Activated CD4-positive, alpha-beta T cell treated with anti-CD3 and anti-CD28 coated beads, Interleukin-10, Interleukin-2, amounts not matched to agents 100 ng/mL and 50 ng/mL, durations not matched to agents 16 hours and 8 hours (primary cell): ENCODE data around the gene FLOT2.
A peak's percentile ranks its signal among the peaks of the same experiment; 100 is the strongest.
"Not testable (repeated sequence)": the region's sequence is repeated elsewhere in the genome, so short reads cannot be mapped to it uniquely, and the experiment has no call there.

Experiments used
- DNase-seq: peaks from one replicate; pipeline ENCODE4 v3.0.0-alpha.2; 2020

The FLOT2 gene

DNA sequence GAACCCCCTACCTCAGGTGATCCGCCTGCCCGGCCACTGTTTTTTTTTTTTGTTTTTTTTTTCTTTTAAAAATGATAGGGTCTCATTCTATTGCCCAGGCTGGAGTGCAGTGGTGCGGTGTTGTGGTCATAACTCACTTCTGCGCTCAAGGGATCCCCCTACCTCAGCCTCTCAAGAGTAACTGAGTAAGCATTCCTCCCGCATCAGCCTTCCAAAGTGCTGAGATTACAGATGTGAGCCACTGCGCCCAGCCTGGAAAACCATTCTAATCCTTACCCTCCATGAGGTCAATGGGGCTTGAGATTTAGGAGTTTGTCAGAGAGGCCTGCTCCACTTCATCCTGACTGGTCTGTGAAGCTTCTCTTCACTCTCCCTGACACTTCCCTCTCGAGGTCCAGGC, 30.3 kb downstream of the FLOT2 start:
- DNase-seq, result no peak

DNA sequence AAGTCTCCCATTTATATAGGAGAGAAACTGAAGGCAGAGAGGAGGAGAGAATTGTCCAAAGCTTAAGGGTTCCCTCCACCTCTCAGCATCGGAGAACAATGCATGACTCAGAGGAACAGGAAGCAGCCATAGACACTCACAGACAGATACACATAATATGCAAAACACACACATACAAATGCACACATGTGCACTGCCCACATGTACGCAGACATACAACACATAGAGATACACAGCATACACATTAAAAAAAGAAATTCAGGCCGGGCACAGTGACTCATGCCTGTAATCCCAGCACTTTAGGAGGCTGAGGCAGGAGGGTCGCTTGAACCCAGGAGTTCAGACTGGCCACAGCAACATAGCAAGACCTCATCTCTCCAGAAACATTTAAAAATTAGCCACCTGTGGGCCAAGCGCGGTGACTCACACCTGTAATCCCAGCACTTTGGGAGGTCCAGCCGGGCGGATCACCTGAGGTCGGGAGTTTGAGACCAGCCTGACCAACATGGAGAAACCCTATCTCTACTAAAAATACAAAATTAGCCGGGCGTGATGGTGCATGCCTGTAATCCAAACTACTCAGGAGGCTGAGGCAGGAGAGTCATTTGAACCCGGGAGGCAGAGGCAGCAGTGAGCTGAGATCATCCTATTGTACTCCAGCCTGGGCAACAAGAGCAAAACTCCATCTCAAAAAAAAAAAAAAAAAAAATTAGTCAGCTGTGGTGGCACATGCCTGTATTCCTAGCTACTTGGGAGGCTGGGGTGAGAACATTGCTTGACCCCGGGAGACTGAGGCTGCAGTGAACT, 31.4 kb downstream of the FLOT2 start:
- DNase-seq, result peak; percentile 13

DNA sequence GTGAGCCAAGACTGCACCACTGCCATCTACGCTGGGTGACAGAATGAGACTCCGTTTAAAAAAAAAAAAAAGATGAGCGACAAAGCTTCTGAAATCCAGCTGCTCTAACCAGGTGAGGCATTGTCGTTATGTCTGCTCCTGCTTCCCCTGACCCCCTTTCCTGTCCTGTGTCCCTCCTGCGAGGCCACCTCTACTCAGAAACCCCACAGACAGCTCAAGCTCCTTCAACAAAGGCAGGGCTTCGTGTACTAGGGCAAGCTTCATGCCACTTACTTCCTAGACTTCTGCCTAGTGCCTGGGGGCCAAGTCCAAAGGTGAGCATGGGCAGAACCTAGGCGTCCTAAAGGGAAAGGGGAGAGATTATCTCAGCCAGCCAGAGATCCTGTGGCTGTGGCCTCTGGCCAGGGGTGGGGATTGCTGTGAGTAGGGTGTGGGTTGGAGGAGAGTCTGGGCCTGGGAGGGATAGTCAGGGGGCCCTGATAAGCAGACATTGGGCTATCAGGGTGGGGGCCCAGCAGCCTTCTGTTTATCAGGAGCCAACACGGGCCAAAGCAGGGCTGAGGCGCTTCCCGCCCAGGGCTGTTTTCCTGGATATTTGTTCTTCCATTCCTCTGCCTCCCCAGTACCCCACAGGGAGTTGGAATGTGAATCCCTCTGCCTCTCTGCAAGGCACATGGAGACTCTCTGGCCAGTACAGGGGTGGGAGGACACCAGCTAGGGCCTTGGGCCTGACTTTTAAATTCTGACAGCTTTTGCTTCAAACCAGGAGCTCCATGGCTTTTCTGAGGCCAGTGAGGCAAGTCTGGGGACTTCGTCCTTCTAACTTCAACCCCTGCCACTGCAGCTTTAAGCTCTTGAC, 32.3 kb downstream of the FLOT2 start:
- no peak for DNase-seq

DNA sequence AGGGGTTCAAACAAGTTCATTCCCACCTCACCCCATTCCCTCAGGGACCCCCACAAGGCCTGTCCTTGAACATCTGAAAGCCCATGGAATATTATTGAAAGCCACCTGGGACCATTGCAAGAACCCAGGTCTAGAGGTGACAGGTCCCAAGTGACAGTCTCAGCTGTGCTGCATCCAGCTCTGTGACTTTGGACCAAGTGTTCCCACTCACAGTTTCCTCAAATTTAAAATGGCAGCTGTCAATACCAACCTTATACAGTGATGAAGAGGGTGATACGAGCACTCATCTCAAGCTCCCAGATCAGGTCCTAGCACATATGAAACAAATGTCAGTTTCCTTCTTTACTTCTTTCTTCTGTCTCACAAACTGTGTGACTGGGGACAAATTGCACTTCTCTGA, 33.6 kb downstream of the FLOT2 start:
- DNase-seq, result no peak

DNA sequence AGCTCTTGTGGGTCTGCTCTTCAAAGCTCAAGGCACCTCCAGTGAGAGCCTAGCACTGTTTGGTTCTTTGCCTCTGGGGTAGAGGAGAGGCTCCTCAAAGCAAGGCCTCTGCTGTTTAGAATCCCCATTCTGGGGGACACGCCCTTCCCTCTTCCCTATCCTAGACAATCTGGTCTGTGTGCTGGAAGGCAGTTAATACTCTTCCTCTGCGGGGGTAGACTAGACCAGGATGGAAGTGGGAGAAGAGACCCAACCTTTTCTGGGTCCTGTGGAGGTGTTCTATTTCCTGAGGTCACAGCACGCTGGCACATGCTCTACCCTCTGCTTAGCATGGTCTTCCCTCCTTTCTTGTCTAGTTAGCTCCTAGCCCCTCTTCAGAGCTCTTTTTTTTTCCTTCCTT, 35.0 kb downstream of the FLOT2 start:
- DNase-seq, result no peak

DNA sequence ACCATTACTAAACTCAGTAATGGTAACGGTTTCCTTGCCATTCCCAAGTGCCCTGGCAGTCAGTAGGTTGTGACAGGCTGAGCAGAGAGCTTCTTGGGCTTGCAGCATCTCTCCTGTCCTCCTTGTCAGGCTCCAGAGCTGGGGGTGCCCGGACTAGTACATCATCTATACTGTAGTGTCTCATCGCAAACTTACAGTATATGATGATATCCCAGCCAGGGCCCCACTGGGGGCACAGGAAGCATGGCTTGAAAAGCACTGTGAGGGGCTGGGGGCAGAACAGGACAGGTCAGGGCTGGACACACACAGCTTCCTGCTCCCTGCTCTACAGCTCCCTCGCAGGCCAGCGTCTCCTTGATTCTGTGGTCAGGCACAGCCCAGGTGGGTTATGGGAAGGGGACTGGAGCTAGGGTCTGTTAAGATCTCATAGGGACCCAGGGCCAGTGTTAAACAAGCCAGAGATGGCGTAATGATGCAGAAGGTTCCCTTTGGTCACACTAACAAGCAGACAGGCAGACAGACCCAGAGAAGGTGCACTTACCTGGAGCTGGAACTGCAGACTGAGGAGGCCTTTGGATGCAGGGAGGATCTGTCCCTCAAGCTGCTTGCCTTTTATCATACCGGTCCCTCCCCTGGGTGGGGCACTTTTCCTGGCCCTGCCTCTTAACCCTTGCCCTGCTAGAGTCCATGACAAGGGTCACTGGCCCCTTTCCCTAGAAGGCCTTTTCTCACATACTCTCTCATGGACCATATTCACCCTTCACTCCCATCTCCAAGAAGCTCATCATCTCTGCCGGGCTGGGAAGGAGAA, 35.9 kb downstream of the FLOT2 start:
- DNase-seq, result no peak

DNA sequence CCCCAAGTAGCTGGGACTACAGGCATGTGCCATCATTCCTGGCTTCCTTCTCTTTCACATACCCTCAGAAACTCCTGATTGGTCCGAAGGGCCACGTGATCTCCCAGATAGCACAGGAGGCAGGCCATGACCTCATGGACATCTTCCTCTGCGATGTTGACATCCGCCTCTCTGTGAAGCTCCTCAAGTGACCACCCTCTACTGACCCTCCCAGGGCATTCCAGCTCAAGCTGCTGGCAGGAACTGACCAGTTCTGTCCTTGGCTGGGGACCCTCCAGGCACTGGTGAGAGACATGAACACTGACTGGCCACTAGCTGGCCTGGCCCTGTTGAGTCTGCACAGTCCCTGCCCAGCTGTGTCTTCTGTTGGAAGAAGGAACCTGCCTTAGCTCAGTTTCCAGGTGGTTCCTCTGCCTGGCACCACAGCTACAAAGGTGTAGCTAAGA, 37.1 kb downstream of the FLOT2 start:
- DNase-seq, result no peak

DNA sequence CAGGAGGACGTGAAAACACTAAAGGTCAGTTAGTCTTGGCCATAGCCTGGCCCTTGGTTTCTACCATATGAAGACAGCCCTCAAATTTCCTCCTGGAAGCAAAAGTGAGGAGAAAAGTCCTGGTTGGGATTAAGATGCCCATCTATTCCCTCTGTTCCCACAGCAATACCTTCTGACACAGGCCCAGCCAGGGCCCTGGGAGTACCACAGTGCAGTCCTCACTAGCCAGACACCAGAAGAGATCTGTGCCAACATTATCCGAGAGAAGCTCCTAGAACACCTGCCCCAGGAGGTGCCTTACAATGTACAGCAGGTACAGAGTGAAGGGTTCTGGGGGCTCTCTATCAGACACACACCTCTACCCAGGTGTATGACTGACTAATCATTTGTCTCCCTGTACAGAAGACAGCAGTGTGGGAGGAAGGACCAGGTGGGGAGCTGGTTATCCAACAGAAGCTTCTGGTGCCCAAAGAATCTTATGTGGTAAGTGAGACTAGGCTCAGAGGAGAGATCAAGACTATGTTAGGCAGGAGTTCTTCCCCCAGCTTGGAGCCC, 38.7 kb downstream of the FLOT2 start:
- no peak for DNase-seq

DNA sequence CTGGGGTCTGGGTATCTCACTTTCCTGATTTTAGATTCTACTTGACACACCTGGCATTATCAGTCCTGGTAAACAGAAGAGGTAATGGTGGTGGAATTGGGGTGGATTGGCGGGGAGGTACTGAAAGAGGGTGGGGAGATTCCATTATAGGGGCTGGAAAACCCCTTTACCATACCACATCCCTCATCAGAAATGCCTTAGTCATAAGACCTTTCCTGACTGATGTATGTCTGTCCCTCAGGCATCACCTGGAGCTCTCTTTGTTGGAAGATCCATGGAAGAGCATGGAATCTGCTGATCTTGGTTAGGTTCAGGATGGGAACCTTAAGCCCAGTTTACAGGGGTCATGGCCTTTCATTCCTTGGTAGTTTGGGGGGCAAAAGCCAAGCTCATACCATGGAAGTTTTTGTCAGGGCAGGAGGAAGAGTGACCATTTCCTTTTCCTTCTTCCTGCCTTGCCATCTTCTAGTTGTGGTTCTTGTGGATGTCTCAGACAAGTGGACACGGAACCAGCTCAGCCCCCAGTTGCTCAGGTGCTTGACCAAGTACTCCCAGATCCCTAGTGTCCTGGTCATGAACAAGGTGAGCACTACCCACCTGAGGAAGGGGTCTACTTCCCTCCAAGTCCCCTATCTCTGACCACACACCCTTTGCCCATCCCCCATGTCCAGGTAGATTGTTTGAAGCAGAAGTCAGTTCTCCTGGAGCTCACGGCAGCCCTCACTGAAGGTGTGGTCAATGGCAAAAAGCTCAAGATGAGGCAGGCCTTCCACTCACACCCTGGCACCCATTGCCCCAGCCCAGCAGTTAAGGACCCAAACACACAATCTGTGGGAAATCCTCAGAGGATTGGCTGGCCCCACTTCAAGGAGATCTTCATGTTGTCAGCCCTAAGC, 39.4 kb downstream of the FLOT2 start:
- DNase-seq, result no peak

DNA sequence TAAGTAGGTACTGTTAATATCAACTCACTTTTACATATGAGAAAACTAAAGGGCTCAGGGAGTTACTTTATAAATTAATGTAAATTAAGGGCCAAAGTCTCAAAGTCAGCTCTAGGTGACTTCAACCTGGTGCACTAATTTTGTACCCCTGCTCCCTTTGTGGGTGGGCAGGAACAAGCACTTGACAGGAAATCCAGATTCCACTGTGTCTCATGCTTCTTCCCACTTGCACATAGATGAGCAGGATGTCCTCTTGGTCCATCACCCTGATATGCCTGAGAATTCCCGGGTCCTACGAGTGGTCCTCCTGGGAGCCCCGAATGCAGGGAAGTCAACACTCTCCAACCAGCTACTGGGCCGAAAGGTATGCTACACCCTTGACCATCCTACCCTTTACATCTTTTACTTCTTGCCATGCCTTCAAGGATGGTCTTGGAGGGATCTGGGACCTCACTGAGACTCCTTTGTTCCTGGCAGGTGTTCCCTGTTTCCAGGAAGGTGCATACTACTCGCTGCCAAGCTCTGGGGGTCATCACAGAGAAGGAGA, 41.4 kb downstream of the FLOT2 start:
- DNase-seq, result no peak

DNA sequence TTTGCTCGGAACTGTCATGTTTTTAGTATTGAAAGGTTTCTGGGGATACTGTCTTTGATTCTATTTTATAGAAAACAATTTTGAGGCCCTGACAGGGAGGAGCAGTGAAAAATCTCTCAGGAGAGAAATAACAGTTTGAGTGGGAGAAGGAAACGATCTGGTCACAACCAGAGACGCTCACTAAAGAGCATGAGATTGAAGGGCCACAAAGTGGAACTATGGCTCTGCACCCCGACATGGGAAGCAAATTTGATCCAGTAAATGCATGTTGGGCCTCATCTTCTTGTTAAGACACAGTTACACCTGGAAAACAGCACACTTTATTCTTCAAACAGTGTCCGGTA, 42.2 kb downstream of the FLOT2 start:
- DNase-seq, result no peak

DNA sequence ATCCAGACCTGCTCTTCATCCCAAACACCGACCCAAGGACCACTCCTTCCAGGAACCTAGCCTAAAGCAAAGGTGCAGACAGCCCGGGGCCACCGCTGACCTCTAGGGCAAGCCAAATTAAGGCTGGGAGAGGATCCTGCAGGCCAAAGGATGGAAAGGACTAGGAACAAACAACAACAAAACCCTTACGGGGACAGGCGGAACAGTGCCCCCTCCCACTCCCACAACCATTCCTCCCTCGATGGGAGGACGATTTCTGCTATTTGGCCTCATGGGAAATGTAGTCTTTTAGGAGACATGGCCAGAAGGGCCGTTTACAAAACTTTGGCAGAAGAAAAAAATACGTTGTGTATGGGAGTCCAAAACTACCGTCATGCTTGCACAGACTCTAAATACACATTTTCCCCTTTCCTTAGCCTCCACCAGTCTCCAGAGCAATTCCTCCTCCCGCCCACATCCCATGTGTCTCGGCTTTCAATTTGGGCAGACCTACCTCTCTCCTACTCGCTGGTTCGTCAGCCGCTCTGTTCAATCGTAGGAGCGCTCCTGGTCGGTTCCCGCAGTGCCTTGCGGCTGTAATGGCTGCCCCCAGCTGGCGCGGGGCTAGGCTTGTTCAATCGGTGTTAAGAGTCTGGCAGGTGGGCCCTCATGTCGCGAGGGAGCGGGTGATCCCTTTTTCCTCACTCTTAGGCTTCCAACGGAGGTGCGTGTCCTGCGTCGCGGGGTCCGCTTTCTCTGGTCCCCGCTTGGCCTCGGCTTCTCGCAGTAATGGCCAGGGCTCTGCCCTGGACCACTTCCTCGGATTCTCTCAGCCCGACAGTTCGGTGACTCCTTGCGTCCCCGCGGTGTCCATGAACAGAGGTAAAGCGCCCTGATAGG, 42.8 kb downstream of the FLOT2 start, which contains the start of gene ERAL1:
Gene ERAL1, plus strand, starts transcription at position 560 of the 879 bp plus-strand sequence. Its CDS starts 19 bp downstream, at position 579.
- peak; percentile 91 for DNase-seq

DNA sequence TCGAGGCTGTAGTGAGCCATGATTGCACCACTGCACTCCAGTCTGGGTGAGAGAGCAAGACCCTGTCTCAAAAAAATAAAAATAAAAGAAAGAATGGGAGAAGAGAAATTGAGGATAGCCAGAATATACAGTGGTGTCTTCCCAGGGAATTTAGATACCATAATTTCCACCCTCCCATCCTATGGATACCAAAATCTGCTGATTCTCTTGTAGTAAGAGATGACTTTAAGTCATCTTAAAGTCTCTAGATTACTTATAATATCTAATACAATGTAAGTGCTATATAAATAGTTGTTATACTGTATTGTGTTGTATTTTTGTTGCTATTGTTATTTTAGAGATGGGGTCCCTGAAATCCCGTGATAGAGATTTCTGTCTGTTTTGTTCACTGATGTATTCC, 44.2 kb downstream of the FLOT2 start:
- no peak for DNase-seq

DNA sequence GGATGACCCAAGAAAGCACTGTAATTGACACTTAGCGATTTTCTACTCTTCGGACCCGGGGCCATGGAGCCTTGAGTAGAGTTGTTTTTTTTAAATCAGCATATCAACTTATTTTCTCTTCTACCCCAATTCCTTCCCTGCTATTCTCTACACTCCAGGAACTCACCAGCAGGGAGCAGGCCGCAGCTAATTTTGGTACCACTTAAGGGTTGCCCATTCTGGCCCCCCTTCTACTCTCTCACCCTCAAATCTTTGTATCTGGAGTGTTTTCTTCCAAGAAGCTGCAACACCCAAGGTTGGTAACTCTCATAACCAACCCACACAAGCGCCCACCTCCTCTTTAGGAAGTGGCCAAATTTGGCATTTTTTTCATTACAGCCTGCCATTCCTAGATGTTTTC, 48.3 kb downstream of the FLOT2 start:
- DNase-seq, result no peak

DNA sequence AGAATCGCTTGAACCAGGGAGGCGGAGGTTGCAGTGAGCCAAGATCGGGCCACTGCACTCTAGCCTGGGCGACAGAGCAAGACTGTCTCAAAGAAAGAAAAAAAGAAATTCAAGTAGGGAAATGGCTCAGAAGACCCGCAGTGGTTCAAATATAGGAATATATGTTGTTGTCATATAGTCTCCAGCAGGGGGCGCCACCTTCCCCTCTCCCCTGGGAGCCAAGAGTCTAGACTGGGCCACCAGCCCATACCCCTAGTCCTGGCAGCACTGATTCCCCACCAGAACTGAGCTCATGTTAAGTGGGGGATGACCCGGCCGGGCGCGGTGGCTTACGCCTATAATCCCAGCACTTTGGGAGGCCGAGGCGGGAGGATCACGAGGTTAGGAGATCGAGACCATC, 48.9 kb downstream of the FLOT2 start:
- peak; percentile 63 for DNase-seq

DNA sequence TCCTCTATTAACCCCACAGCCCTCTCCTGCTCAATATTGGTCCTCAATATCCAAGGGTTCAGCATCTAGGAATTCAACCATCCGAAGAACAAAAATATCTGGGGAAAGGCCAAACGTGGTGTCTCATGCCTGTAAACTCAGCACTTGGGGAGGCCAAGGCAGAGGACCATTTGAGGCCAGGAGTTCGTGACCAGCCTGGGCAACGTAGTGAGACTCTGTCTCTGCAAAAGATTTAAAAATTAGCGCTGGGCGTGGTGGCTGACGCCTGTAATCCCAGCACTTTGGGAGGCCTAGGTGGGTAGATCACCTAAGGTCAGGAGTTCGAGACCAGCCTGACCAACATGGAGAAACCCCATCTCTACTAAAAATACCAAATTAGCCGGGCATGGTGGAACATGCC, 50.8 kb downstream of the FLOT2 start:
- not testable (repeated sequence) for DNase-seq

DNA sequence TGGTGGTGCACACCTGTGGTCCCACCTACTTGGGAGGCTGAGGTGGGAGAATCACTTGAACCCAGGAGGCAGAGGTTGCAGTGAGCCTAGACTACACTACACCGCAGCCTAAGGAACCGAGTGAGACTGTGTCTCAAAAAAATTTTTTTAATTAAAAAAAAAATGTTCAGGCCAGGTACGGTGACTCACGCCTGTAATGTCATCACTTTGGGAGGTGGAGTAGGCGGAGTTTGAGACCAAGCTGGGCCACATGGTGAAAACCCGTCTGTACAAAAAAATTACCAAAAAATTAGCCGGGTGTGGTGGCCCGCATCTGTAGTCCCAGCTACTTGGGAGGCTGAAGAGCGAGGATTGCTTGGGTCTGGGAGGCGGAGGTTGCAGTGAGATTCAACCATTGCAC, 51.3 kb downstream of the FLOT2 start:
- no peak for DNase-seq

DNA sequence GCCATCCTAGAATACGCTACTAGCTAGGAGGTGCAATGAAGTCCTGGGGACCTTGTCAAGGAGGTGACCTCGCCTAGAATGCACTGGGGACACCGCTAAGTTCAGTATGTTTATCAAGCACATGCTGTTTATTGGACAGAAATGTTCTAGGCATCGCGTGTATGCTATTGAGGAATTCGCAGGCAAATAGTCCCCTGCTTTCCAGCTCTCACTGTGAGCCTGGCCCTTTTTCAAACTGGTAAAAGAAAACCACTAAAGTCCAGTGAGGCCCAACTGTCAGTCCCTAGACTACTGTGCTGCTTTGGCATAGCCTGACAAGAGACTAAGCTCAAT, 53.8 kb downstream of the FLOT2 start:
- DNase-seq, result no peak

DNA sequence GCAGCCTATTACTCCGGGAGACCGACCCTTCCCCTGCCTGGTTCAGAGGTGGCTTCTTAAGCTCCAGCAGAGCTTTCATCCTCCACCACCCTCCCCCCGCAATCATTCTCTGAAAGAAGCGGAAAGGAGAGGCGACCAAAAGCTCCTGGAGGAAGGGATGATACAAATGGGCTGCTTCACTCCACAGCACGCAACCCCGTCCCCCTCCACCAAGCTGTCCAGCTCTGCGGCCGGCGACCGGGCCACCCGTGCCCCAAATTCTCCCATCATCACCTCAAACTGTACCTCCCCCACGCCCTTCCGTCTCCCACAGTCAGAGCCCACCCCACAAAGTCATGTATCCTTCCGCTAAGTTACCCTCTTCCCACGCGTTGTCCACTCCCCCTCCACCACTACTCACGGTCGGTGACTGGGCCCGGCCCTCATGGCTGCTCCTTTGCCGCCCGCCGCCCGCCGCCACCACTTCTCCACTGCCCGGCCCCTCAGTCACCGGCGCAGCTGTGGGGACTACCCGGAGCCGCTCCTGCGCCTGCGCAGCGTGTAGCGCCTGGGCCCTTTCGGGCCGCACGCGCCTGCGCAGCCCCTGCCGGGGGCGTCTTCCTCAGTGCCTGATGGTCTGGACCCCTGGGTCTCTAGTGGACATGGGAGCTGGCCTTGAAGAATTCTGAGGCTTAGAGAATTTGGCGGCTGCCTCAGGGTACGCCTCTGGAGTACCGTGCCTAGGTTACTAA, 55.1 kb downstream of the FLOT2 start, which contains the start of gene FAM222B:
Gene FAM222B, minus strand, starts transcription at position 509 of the 731 bp plus-strand sequence. CDS start 76,123 bp downstream, outside the sequence.
- DNase-seq, result peak; percentile 94

DNA sequence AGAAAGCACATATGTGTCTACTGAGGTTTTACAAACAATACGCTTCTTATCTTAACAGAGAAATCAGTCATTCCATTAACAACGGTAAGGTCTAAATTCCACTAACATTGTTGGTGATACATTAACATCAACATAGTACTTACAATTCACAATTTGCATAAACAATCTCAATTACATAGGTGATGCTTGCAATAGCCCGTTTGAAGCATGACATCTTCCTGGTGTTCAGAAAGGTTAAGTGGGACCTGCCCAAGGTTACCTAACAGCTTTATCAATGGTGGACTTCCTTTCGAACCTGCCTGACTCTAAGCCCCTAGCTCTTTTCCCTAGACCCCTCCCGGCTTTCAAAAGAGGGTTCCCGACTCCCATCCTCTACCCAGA, 55.6 kb downstream of the FLOT2 start:
- DNase-seq, result peak; percentile 6
